ENCODE results near the gene PSTPIP2.

PSTPIP2 gene

DNA sequence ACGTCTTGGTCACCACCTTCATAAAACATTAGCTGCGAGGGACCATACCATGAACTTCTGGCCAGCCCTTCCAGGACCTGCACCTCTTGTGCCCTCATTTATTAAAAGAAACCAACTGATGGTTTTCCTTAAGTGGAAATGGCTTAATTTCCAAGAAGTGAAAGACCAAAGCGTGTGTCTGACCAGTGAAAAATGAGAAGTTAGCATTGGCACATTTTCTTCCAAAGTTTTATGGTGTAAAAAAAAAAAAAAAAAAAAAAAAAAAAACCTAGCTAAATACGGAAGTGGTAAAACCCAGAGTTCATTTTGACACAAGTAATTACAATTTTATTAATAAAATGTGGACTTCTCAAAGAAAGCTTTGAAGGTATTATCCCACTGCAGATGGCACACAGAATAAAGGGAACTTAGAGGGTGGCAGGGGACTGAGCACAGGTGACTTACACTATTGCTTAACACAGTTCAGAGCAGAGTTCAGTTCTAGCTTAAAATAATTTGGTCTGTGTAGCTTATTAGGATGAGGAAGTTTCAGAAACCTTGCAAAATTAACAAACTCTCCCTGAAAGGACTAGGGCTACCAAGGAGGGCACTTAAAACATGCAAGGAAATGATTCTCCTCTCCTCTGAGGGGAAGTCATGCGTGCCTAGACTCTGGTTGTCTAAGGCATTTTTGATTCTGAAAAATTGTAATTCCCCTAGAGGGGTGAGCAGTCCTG, 62.8 kb downstream of the PSTPIP2 start:
- H3K79me2 ChIP-seq (ENCODE audit: low read length) = no peaks in the 10 kb centered on the region
- no peak overlapping the region for H3K27ac ChIP-seq (ENCODE audit: low read length)

GRCh38 chr18:46008531-46008930, 63.5 kb downstream of the PSTPIP2 start:
- Histone ChIP-seq H3K4me2 (ENCODE audit: low read length) (no peak overlapping the region), H3K27ac (ENCODE audit: low read length) (no peak overlapping the region), H3K9me3 (ENCODE audit: insufficient read depth, low read length) (no peaks in the 10 kb centered on the region), H3K4me1 (ENCODE audit: low read length) (peaks cover 33% of the 10 kb centered on the region), H4K20me1 (ENCODE audit: insufficient read depth, low read length) (peaks cover 32% of the 10 kb centered on the region), H2AFZ (ENCODE audit: low read depth, low read length) (no peak overlapping the region), H3K27me3 (ENCODE audit: low read depth, low read length) (peaks cover 57% of the 10 kb centered on the region), H3K36me3 (replicated peaks; ENCODE audit: low read depth, low read length) (no peaks in the 10 kb centered on the region), H3K4me3 (ENCODE audit: low read length) (no peak overlapping the region), H3K79me2 (ENCODE audit: low read length) (no peaks in the 10 kb centered on the region), H3K9ac (ENCODE audit: low read length) (no peak overlapping the region)
- TF ChIP-seq EZH2phosphoT487 (IDR thresholded peaks at IDR 0.05; ENCODE audit: low read depth) = no peak
- TF ChIP-seq, protein P1, sequence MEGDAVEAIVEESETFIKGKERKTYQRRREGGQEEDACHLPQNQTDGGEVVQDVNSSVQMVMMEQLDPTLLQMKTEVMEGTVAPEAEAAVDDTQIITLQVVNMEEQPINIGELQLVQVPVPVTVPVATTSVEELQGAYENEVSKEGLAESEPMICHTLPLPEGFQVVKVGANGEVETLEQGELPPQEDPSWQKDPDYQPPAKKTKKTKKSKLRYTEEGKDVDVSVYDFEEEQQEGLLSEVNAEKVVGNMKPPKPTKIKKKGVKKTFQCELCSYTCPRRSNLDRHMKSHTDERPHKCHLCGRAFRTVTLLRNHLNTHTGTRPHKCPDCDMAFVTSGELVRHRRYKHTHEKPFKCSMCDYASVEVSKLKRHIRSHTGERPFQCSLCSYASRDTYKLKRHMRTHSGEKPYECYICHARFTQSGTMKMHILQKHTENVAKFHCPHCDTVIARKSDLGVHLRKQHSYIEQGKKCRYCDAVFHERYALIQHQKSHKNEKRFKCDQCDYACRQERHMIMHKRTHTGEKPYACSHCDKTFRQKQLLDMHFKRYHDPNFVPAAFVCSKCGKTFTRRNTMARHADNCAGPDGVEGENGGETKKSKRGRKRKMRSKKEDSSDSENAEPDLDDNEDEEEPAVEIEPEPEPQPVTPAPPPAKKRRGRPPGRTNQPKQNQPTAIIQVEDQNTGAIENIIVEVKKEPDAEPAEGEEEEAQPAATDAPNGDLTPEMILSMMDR (IDR thresholded peaks at IDR 0.05; ENCODE audit: low read depth, low read length) = no peak

More for the DNA sequence above, 62.8 kb downstream of the PSTPIP2 start:
- no peak overlapping the region for H3K9ac ChIP-seq (ENCODE audit: low read length)
- peak overlapping the region; percentile 5 for H3K4me2 ChIP-seq (ENCODE audit: low read length)
- no peak overlapping the region for H3K4me3 ChIP-seq (ENCODE audit: low read length)
- TF ChIP-seq, protein P1 (IDR thresholded peaks at IDR 0.05; ENCODE audit: low read depth, low read length) = no peak
- TF ChIP-seq EZH2phosphoT487 (IDR thresholded peaks at IDR 0.05; ENCODE audit: low read depth) = no peak
- H3K27me3 ChIP-seq (ENCODE audit: low read depth, low read length) = peaks cover 58% of the 10 kb centered on the region
- no peaks in the 10 kb centered on the region for H3K36me3 ChIP-seq (replicated peaks; ENCODE audit: low read depth, low read length)
- H2AFZ ChIP-seq (ENCODE audit: low read depth, low read length) = no peak overlapping the region
- H3K9me3 ChIP-seq (ENCODE audit: insufficient read depth, low read length) = no peaks in the 10 kb centered on the region
- H4K20me1 ChIP-seq (ENCODE audit: insufficient read depth, low read length) = peaks cover 38% of the 10 kb centered on the region
- peaks cover 40% of the 10 kb centered on the region for H3K4me1 ChIP-seq (ENCODE audit: low read length)

DNA sequence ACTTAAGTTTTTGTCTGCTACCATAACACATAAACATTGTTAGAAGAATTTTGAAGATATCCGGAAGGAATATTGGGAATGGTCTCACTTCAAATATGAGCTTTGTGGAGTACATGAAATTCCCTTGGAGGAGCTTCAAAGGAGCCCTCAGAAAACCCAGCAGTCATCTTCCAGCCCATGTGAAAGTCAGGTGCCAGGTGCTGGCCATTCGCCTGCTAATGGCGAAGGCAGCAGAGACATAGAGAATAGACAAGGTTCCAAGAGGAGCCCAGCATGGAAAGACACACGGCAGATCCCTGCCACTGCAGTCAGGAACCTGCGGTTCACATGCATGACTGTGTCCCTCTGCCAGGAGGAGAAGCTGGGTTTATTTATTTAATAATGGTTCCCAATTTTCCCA, 64.9 kb downstream of the PSTPIP2 start:
- Histone ChIP-seq H3K79me2 (ENCODE audit: low read length) (no peaks in the 10 kb centered on the region), H3K27ac (ENCODE audit: low read length) (no peak overlapping the region), H3K9me3 (ENCODE audit: insufficient read depth, low read length) (no peaks in the 10 kb centered on the region), H3K27me3 (ENCODE audit: low read depth, low read length) (peaks cover 65% of the 10 kb centered on the region), H2AFZ (ENCODE audit: low read depth, low read length) (no peak overlapping the region), H4K20me1 (ENCODE audit: insufficient read depth, low read length) (peaks cover 28% of the 10 kb centered on the region), H3K9ac (ENCODE audit: low read length) (no peak overlapping the region), H3K4me1 (ENCODE audit: low read length) (peaks cover 19% of the 10 kb centered on the region), H3K4me2 (ENCODE audit: low read length) (no peak overlapping the region), H3K36me3 (replicated peaks; ENCODE audit: low read depth, low read length) (no peaks in the 10 kb centered on the region), H3K4me3 (ENCODE audit: low read length) (no peak overlapping the region)
- TF ChIP-seq, protein P1 (IDR thresholded peaks at IDR 0.05; ENCODE audit: low read depth, low read length) = no peak
- TF ChIP-seq EZH2phosphoT487 (IDR thresholded peaks at IDR 0.05; ENCODE audit: low read depth) = no peak

DNA sequence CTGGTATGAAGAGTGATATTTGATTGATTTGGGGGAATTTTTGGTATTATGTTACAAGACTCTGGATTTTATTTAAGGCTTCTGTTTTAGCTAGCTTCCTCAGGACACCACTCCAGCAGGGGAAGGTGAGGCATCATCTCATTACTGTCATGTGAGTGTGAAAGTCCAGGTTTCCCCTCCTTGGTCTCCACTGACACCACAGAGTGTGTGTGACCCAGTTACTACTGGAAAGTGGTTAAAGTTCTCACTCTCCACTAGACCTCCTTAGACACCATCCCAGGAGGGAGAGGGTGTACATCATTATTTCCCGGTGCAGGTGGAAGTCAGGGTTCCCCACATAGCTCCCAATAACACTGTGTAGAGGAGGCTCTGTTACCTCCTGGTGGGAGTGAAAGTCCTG, 69.1 kb downstream of the PSTPIP2 start:
- TF ChIP-seq, protein P1 (IDR thresholded peaks at IDR 0.05; ENCODE audit: low read depth, low read length) = no peak
- no peak for TF ChIP-seq EZH2phosphoT487 (IDR thresholded peaks at IDR 0.05; ENCODE audit: low read depth)
- Histone ChIP-seq H4K20me1 (ENCODE audit: insufficient read depth, low read length) (peaks cover 6% of the 10 kb centered on the region; the same call in 1 of the 2 replicates), H3K4me3 (ENCODE audit: low read length) (no peak overlapping the region), H3K4me2 (ENCODE audit: low read length) (no peak overlapping the region), H3K36me3 (replicated peaks; ENCODE audit: low read depth, low read length) (no peaks in the 10 kb centered on the region), H2AFZ (ENCODE audit: low read depth, low read length) (no peak overlapping the region), H3K79me2 (ENCODE audit: low read length) (no peaks in the 10 kb centered on the region), H3K9ac (ENCODE audit: low read length) (no peak overlapping the region), H3K4me1 (ENCODE audit: low read length) (peaks cover 5% of the 10 kb centered on the region), H3K9me3 (ENCODE audit: insufficient read depth, low read length) (no peaks in the 10 kb centered on the region), H3K27ac (ENCODE audit: low read length) (no peak overlapping the region), H3K27me3 (ENCODE audit: low read depth, low read length) (peaks cover 39% of the 10 kb centered on the region)
